GM18526 (cell line): Measurements from ENCODE around the gene TMEM87B.

Source experiments
- POLR2A ChIP-seq: IDR thresholded peaks from 3 replicates; pipeline ENCODE4 v1.6.1; 2011; ENCODE audit not compliant: insufficient read length; ENCODE audit errors: extremely low read depth

TMEM87B gene

DNA sequence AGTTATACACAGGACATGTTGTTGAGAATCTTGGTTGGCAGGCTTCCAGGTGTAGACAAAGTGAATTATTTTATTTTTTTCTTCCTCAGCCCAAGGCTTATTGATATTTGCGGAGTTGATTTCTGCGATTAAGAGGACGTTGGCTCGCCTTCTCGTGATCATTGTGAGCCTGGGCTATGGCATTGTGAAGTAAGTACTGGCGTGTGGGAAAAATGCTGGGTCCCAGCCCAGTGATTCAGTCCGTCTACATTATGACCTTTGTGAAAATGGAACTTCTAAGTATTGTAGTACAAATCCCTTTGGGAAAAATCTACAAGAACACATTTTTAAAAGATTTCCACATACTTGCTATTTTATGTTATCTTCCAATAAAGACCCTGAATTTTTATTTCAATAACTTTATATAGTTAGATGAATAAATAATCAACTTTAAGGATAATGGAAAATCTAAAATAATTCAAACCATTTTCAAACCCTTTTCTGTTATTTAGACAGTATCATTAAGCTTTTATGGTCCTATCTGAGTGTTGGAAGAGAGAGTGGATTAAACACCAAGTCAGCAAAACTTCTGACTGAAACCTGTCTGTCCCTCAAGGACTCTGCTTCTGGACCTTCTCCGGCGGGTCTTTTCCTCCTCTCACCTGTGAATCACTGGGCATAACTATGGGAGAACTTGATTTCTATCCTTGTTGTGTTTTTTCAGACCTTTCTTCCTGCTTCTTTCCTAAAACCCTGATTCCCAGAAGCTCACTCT is 31.0 kb downstream of the TMEM87B start:
- TF ChIP-seq POLR2A: no peak

DNA sequence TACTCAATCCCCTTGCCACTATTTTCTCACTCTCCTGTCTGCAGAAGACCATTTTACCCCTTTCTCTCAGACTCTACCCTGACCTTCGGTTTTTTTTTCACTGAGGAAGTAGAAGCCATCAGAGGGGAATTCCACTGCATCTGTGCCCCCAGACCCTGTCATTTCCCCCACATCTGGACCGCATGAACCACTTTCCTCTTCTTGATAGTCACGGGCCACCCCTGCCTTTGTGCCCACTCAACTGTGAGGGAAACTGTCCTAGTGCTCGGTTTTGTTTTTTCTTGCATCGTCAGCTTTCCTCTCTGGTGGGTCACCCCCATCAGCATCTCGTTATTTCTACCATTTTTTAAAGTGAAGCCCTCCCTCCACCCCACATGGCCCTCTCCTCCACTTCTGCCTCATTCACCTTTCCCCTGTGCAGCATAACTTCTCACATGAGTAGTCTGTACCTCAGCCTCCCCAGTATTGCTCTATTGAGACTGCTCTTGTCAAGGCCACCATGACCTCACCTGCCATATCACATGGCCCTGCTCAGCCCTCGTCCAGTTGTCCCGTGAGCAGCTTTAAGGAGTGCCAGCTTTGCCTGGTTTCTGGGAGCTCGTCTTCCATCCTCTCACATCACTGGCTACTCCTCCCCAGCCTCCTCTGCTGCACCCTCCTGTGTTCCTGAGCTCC is 32.4 kb downstream of the TMEM87B start:
- no peak for TF ChIP-seq POLR2A

DNA sequence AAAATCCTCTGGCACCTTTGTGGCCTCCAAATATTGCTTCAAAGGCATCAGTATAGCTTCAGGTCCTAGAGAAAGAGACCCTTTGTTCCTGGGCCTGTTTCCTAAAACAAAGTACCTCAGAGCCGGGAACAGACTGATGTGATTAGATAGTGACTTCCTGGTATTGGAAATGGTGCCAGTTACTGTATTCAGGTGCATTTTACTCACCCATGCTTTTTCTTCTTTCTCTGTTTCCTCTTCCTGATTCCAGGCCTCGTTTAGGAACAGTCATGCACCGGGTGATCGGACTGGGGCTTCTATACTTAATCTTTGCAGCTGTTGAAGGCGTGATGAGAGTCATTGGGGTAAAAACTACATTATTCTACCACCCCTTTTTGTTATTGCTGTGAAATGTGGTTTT is 34.3 kb downstream of the TMEM87B start:
- no peak for TF ChIP-seq POLR2A

DNA sequence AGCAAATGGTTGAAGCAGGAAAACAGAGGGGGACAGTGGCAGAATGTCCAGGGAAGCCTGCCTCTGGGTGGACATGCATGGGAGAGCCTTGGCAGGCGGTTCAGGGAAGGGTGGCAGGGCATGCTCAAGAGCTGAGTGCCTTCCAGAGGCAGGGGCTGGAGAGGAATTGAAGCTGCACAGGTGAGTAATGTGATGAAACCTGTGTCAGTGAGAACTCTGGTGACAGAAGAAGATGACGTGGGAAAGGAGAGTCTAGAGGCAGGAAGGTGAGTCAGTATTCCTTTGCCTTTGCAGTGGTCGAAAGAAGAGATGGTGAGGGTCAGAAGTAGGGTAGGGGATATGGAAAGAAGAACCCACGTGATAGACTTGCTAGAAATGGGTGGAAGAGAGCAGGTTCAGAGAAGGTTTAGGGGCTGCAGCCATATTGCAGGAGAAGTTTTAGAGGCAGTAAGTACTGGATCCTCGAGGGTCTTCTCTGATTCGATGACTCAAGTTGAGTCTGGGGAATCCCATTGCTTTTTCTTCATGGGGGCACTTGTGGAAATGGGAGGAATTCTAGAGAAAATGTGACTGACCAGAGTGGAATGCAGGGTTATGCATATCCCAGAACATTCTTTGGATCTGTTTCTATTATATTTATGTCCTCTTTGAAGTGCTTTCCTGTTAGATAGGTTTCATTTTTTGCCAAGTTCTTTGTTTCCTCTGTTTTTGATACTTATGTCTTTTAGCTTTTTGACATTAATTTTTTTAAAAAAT is 37.4 kb downstream of the TMEM87B start:
- no peak for TF ChIP-seq POLR2A

DNA sequence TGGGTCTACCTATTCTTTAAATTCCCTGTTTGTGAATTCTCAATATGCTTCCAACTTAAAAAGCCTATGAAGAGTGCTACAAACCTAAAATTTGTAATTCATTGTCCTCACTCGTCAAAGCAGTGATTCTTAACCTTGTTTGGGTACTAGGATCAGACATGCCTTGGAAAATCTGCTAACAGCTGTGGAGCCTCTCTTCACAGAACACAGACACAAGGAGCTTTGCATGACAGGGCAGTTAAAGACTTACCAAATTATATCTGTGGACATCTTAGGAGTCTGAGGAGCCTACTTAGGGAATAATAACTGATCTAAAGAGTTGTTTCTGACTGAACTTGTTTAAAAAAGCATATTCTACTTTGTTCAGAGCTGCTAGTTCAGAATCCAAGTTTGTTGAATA is 38.1 kb downstream of the TMEM87B start:
- no peak for TF ChIP-seq POLR2A

DNA sequence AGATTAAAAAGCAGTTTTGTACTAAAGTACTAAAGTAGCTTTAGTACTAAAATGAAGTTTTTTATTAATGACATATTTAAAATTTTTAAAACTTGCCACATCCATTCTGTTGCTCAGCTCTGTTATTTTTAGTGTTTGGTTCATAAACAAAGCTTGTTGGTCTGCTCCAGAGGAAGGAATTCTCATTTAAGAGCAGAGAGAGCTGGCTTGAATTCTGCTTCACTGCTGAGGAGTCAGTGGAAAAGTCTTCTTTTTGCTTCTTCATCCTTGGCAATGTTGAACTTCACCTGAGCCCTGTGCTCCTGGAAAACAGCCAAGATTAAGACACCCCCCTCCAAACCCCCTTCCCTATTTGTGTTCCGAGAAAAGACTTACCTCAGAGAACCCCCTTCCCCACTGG is 40.6 kb downstream of the TMEM87B start:
- no peak for TF ChIP-seq POLR2A

DNA sequence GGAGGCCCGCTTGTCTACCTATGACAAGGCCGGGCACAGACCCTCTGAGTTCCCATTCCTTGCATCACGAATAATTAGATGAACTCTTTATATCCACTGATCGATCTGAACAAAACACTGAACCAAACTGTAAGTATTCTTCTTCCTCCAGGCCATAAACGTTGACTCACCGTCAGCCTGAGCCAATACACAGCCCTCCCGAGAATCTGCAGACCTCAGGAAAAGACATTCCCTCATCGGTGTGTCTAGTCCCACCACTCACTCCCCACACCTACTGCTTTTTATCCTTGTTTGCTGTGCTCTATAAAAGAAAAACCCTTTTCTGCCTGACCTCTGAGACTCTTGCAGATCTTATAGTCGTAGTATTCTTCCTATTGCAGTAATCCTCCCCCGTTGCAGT is 41.0 kb downstream of the TMEM87B start:
- TF ChIP-seq POLR2A: no peak

DNA sequence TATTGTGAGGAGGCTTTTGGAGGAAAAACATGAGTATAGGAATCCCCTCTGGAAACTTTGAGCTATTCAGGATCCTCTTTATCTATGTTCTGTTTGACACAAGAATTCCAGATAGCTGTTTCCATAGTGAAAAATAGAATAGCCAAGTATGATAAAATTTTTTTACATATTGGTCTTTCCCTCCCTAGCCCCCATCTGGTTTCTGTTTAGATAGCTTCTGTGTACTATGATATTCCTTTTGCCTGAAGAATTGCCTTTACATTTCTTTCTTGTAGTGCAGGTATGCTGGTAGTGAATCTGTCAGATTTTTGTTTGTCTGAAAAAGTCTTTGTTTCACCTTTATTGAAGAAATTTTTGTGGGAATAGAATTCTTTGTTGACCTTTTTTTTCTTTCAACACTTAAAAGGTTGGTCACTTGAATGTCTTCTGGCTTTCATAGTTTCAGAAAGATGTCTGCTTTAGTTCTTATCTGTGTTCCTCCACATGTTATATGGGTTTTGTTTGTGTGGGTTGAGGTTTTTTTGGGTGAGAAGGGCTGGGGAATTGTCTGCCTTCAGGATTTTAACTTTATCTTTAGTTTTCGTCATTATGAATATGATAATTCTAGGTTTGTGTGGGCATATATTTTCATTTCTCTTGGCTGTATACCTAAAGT is 53.2 kb downstream of the TMEM87B start:
- TF ChIP-seq POLR2A: no peak

DNA sequence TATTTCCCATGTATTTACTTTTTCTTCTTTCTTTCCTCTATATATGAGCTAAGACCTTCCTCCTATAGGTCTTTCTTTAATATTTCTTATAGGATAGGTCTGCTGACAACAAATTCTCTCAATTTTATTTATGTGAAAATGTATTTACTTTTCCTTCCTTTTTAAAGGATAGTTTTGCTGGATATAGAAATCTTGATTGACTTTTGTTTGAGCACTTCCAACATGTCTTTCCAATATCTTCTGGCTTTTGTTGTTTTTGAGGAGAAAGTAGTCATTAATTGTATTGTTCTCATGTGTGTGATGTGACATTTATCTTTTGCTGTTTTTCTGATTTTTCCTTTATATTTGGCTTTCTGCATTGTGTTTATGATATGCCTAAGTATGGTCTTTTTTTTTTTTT is 54.2 kb downstream of the TMEM87B start:
- TF ChIP-seq POLR2A: no peak

DNA sequence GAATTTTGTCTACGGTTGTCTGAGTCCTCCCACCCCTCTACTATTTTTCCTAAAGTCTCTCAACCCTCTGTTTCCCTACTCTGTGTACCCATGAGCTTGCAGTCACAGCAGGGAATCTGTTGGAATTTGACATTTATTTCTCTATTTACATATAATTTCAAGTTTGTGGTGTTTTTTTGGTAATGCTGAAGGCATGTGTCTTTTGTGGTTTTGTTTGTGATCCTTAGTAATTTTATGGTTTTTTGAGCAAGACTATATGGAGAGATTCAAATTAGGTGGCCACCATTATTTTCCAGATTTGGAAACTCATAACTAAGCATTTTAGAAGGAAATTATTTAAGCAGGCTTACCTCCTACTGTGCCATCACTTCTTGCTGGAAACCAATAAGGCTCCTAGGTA is 55.9 kb downstream of the TMEM87B start:
- TF ChIP-seq POLR2A: no peak

DNA sequence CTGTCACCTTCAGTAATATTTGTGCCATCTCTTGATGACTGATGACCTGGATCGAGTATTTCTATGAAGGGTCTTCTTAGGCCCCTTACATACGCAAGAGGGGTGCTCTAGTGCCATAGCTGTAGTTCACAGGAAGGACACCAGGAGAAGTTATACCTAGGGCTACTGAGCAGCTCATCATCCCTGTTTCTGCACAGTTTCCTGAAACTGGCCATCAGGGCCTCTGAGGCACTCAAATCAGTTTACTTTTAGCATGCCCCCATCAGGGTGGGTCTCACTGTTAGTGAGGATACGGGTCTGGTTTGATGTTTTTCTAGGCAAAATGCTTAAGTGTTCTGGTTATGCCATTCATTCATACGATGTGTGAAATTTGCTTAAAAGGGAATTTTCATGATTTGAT is 63.1 kb downstream of the TMEM87B start:
- no peak for TF ChIP-seq POLR2A

DNA sequence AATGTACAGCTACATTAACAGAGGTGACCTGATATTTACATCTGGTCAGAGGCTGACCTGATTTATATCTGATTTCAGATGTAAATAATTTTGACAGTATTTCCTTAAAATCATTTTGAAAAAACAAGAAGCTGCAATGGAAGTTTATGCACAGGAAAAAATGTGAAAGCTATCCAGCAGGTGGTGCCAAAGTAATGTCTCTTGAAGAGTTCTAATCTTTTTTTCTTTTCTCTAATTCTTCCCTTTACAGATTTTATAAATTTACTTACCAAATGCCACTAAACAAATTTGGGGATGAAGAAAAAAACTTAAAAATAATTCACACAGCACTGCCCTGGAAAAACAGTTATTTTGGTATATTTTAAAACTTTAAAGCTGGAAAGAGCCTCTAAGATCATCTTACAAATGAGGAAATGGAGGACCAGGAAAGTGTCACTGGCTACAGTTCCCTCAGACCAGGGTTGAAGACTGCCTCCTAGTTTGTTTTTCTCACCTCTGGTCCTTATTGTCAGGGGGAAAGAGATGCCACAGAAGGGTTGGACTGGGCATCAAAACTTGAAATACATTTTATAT is 66.7 kb downstream of the TMEM87B start:
- TF ChIP-seq POLR2A: no peak

DNA sequence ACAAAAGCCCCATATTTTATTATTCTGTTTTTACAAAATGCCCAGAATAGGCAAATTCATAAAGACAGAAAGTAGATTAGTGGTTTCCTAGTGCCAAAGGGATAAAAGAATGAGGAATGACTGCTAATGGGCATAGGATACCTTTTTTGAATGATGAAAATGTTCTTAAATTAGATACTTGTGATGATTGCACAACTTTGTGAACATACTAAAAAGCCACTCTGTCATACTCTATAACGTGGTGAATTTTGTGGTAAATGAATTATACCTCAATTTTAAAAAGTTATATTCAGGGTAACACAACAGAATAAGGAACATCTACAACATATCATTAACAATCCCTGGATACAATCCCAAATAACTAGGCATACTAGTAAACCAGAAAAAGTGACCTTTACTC is 74.0 kb downstream of the TMEM87B start:
- no peak for TF ChIP-seq POLR2A

DNA sequence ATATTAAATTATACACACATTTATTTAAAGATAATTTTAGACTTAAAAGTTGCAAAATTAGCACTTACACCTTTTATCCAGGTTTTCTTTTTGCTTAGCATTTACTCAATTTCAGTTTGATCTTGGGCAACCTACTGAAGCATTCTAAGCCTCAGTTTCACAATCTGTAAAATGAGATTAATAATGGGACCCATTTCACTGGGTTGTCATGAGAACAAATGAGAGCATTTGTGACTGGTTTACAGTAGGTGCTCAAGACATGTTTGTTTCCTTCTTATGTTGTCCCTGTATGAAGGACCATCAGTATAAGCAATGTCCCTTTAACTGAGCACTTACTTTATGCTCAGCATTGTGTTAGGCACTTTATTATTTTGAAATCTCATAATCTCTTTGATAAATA is 78.3 kb downstream of the TMEM87B start:
- no peak for TF ChIP-seq POLR2A

DNA sequence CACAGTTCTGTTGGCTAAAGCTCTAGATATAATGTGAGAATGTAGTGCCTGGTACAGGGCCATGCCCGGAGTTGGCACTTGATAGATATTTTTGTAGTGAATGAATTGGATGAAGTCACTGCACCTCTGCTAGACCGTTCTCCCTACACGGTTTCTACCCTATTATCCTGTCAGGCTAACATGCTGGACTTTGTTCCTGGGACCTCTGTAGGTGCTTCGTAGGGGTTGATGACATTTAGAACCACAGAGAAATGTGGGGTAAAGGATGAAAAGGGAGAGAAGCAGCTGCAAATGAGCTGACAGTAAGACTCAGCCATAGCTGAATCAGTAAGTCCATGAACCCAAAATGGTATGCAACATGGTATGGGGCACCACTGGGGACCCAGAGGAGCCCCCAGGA is 79.1 kb downstream of the TMEM87B start:
- no peak for TF ChIP-seq POLR2A
